HepG2 (cell line): ENCODE data around the gene BIN1. TPM values are rescaled to one million over a fixed set of nuclear protein-coding genes. Genes with fewer than 3 reads are reported as not detected.

Source experiments
- BRD4 ChIP-seq: sonication (generic); formaldehyde crosslinking; IDR thresholded peaks from 2 replicates; pipeline ENCODE4 v1.4.0; 2020; ENCODE audit warnings: missing genetic modification reagents
- GATAD1 ChIP-seq: IDR thresholded peaks from 2 replicates; pipeline ENCODE4 v1.6.1; 2016; ENCODE audit warnings: missing genetic modification reagents, missing compliant biosample characterization
- HNF4A ChIP-seq: sonication (generic); formaldehyde crosslinking; IDR thresholded peaks from 2 replicates; pipeline ENCODE4 v1.4.0; 2020; ENCODE audit warnings: missing genetic modification reagents
- SRF ChIP-seq: IDR thresholded peaks from 2 replicates; pipeline ENCODE4 v1.6.1; 2011; ENCODE audit warnings: mild to moderate bottlenecking, low read depth, low read length, moderate library complexity
- TCF7 ChIP-seq: sonication (generic); IDR thresholded peaks from 2 replicates; pipeline ENCODE4 v1.6.1; 2016; ENCODE audit warnings: antibody characterized with exemption, low read depth
- ZNF382 ChIP-seq: sonication (generic); formaldehyde crosslinking; IDR thresholded peaks from 2 replicates; pipeline ENCODE4 v1.5.0; 2020; ENCODE audit warnings: missing genetic modification reagents, mild to moderate bottlenecking, borderline replicate concordance
- ZNF446 ChIP-seq: sonication (generic); formaldehyde crosslinking; IDR thresholded peaks from 2 replicates; pipeline ENCODE4 v1.5.0; 2020; ENCODE audit warnings: mild to moderate bottlenecking, missing genetic modification reagents
- polyA plus RNA-seq, 8 experiments: library from polyadenylated mRNA; depleted of rRNA in 3 of 8; stranded (reverse) in 7 of 8; unstranded in 1 of 8; fragments of >200 nt; fragmentation: Illumina TruSeq in 4 of 8; extraction: Trizol in 4 of 8; gene quantifications; 2 replicates each; pipeline versions ENCODE4 v1.2.1 to v1.2.3, GENCODE V29; 2011 to 2016; ENCODE audit warnings: low read depth in 4 of 8, missing spikeins in 1 of 8, mixed read lengths in 1 of 8; ENCODE audit not compliant: insufficient read depth in 1 of 8
- total RNA-seq, 5 experiments: library from RNA; depleted of rRNA; stranded (reverse); fragments of >200 nt; fragmentation: Illumina TruSeq; extraction: Trizol; gene quantifications; 2 replicates each; pipeline ENCODE4 v1.2.3, GENCODE V29; 2016; ENCODE audit warnings: low read depth in 1 of 5
- TF ChIP-seq, protein P1 (sequence below): sonication (generic); formaldehyde crosslinking; IDR thresholded peaks from 2 replicates; pipeline ENCODE4 v1.4.0; 2020; ENCODE audit warnings: low read depth, mild to moderate bottlenecking, missing genetic modification reagents
- TF ChIP-seq, protein P2 (sequence below): sonication (generic); formaldehyde crosslinking; IDR thresholded peaks from 2 replicates; pipeline ENCODE4 v1.4.0; 2020; ENCODE audit warnings: missing genetic modification reagents
- TF ChIP-seq, protein P3 (sequence below): sonication (generic); formaldehyde crosslinking; IDR thresholded peaks from 2 replicates; pipeline ENCODE4 v1.4.0; 2020; ENCODE audit warnings: mild to moderate bottlenecking, missing genetic modification reagents
- TF ChIP-seq, protein P4 (sequence below): sonication (generic); formaldehyde crosslinking; IDR thresholded peaks from one replicate; pipeline ENCODE4 v1.5.1; 2020; ENCODE audit warnings: mild to moderate bottlenecking, missing genetic modification reagents; ENCODE audit errors: not compliant biosample characterization

BIN1 gene
- total and polyA plus RNA-seq, 2 of the 13 experiments (the other 11 are each of a cell fraction or from before 2014, with no cell fraction given) = 0.93 to 1.2 TPM

DNA sequence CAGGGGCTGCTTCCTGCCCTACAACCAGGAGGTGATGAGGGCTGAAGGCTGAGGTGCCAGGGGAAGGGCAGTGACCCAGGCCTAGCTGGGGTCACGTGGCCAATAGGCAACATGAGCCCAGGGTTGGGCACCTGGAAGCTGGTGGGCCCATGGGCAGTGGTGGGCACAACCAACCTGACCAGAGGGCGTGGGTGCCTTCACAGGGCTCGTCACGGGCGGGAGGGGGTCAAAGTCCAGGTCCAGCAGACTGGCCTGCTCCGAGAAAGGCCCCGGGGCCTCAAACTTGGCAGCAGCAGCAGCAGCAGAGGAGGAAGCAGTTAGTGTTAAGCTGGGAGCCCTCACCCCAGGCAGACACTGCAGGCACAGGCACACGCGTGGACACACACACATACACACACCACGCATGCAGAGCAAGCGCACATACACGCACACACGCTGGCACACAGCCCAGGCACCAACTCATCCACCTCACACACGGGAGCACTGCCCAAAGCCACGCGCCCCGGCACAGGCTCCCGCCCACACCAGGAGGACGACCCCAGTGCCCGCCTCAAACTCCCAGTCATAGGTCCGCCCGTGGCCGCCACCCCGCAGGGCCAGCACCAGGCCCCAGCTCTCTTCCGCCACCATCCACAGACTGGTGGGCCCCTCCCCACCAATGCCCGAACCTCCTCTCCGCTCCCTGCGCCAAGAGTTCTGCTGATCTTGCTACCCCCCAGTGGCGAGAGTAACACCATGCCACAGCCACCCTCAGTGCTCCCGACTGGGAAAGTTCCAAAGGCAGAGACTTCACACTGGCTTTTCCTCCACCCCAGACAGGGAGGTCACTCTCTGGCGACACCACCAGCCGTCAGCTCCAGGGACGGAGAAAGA lies 53.0 kb downstream of the BIN1 start (continued):
- TF ChIP-seq HNF4A (peak; percentile 41; the same call in 1 of the 2 replicates), TCF7 (no peak), ZNF382 (CRISPR knock-in tag) (no peak), GATAD1 (CRISPR knock-in tag) (no peak), ZNF446 (no peak), SRF (no peak), BRD4 (no peak)
- TF ChIP-seq, protein P1, sequence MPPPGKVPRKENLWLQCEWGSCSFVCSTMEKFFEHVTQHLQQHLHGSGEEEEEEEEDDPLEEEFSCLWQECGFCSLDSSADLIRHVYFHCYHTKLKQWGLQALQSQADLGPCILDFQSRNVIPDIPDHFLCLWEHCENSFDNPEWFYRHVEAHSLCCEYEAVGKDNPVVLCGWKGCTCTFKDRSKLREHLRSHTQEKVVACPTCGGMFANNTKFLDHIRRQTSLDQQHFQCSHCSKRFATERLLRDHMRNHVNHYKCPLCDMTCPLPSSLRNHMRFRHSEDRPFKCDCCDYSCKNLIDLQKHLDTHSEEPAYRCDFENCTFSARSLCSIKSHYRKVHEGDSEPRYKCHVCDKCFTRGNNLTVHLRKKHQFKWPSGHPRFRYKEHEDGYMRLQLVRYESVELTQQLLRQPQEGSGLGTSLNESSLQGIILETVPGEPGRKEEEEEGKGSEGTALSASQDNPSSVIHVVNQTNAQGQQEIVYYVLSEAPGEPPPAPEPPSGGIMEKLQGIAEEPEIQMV (CRISPR knock-in tag) = no peak
- TF ChIP-seq, protein P2, sequence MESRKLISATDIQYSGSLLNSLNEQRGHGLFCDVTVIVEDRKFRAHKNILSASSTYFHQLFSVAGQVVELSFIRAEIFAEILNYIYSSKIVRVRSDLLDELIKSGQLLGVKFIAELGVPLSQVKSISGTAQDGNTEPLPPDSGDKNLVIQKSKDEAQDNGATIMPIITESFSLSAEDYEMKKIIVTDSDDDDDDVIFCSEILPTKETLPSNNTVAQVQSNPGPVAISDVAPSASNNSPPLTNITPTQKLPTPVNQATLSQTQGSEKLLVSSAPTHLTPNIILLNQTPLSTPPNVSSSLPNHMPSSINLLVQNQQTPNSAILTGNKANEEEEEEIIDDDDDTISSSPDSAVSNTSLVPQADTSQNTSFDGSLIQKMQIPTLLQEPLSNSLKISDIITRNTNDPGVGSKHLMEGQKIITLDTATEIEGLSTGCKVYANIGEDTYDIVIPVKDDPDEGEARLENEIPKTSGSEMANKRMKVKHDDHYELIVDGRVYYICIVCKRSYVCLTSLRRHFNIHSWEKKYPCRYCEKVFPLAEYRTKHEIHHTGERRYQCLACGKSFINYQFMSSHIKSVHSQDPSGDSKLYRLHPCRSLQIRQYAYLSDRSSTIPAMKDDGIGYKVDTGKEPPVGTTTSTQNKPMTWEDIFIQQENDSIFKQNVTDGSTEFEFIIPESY (CRISPR knock-in tag) = peak; percentile 58
- TF ChIP-seq, protein P3, sequence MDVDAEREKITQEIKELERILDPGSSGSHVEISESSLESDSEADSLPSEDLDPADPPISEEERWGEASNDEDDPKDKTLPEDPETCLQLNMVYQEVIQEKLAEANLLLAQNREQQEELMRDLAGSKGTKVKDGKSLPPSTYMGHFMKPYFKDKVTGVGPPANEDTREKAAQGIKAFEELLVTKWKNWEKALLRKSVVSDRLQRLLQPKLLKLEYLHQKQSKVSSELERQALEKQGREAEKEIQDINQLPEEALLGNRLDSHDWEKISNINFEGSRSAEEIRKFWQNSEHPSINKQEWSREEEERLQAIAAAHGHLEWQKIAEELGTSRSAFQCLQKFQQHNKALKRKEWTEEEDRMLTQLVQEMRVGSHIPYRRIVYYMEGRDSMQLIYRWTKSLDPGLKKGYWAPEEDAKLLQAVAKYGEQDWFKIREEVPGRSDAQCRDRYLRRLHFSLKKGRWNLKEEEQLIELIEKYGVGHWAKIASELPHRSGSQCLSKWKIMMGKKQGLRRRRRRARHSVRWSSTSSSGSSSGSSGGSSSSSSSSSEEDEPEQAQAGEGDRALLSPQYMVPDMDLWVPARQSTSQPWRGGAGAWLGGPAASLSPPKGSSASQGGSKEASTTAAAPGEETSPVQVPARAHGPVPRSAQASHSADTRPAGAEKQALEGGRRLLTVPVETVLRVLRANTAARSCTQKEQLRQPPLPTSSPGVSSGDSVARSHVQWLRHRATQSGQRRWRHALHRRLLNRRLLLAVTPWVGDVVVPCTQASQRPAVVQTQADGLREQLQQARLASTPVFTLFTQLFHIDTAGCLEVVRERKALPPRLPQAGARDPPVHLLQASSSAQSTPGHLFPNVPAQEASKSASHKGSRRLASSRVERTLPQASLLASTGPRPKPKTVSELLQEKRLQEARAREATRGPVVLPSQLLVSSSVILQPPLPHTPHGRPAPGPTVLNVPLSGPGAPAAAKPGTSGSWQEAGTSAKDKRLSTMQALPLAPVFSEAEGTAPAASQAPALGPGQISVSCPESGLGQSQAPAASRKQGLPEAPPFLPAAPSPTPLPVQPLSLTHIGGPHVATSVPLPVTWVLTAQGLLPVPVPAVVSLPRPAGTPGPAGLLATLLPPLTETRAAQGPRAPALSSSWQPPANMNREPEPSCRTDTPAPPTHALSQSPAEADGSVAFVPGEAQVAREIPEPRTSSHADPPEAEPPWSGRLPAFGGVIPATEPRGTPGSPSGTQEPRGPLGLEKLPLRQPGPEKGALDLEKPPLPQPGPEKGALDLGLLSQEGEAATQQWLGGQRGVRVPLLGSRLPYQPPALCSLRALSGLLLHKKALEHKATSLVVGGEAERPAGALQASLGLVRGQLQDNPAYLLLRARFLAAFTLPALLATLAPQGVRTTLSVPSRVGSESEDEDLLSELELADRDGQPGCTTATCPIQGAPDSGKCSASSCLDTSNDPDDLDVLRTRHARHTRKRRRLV (CRISPR knock-in tag) = no peak
- TF ChIP-seq, protein P4, sequence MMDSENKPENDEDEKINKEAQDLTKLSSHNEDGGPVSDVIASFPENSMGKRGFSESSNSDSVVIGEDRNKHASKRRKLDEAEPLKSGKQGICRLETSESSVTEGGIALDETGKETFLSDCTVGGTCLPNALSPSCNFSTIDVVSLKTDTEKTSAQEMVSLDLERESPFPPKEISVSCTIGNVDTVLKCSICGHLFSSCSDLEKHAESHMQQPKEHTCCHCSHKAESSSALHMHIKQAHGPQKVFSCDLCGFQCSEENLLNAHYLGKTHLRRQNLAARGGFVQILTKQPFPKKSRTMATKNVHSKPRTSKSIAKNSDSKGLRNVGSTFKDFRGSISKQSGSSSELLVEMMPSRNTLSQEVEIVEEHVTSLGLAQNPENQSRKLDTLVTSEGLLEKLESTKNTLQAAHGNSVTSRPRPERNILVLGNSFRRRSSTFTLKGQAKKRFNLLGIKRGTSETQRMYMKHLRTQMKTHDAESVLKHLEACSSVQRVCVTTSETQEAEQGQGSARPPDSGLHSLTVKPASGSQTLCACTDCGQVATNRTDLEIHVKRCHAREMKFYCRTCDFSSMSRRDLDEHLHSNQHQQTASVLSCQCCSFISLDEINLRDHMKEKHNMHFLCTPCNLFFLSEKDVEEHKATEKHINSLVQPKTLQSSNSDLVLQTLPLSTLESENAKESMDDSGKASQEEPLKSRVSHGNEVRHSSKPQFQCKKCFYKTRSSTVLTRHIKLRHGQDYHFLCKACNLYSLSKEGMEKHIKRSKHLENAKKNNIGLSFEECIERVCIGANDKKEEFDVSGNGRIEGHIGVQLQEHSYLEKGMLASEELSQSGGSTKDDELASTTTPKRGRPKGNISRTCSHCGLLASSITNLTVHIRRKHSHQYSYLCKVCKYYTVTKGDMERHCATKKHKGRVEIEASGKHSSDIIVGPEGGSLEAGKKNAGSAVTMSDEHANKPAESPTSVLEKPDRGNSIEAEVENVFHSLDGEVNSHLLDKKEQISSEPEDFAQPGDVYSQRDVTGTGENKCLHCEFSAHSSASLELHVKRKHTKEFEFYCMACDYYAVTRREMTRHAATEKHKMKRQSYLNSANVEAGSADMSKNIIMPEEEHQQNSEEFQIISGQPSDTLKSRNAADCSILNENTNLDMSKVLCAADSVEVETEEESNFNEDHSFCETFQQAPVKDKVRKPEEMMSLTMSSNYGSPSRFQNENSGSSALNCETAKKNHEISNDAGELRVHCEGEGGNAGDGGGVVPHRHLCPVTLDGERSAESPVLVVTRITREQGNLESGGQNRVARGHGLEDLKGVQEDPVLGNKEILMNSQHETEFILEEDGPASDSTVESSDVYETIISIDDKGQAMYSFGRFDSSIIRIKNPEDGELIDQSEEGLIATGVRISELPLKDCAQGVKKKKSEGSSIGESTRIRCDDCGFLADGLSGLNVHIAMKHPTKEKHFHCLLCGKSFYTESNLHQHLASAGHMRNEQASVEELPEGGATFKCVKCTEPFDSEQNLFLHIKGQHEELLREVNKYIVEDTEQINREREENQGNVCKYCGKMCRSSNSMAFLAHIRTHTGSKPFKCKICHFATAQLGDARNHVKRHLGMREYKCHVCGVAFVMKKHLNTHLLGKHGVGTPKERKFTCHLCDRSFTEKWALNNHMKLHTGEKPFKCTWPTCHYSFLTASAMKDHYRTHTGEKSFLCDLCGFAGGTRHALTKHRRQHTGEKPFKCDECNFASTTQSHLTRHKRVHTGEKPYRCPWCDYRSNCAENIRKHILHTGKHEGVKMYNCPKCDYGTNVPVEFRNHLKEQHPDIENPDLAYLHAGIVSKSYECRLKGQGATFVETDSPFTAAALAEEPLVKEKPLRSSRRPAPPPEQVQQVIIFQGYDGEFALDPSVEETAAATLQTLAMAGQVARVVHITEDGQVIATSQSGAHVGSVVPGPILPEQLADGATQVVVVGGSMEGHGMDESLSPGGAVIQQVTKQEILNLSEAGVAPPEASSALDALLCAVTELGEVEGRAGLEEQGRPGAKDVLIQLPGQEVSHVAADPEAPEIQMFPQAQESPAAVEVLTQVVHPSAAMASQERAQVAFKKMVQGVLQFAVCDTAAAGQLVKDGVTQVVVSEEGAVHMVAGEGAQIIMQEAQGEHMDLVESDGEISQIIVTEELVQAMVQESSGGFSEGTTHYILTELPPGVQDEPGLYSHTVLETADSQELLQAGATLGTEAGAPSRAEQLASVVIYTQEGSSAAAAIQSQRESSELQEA = no peak
